Stimulated activated naive B cell treated with anti-CD40 and anti-IgM and Interleukin-4, amounts not matched to agents 10 μg/mL and 1 μg/mL and 100 μg/mL, for 72 hours (primary cell): ENCODE measurements around the gene PGM1.
"Not testable (repeated sequence)": the region's sequence is repeated elsewhere in the genome, so short reads cannot be mapped to it uniquely, and the experiment has no call there.

Experiments
- ATAC-seq, 2 donors: fragments of 150-1000 bp; cut with Tn5 transposase; replicated peaks; 2 replicates each; pipeline ENCODE4 v1.10.0; 2021; ENCODE audit warnings: moderate library complexity in 1 of 2
- DNase-seq: peaks from one replicate; pipeline ENCODE4 v3.0.0; 2021
- H3K27ac Mint-ChIP-seq: one replicate; pipeline ENCODE4 v1.8.0; 2022; ENCODE audit warnings: mild to moderate bottlenecking, mixed read lengths
- H3K27me3 Mint-ChIP-seq, 2 donors: one replicate each; pipeline ENCODE4 v1.8.0; 2022; ENCODE audit warnings: mixed read lengths in 2 of 2
- H3K36me3 Mint-ChIP-seq, 2 donors: one replicate each; pipeline ENCODE4 v1.8.0; 2022; ENCODE audit warnings: mixed read lengths in 2 of 2, mild to moderate bottlenecking in 1 of 2
- H3K4me1 Mint-ChIP-seq, 2 donors: one replicate each; pipeline ENCODE4 v1.8.0; 2022; ENCODE audit warnings: mixed read lengths in 2 of 2, mild to moderate bottlenecking in 1 of 2
- H3K4me3 Mint-ChIP-seq, 2 donors: one replicate each; pipeline ENCODE4 v1.8.0; 2022; ENCODE audit warnings: mild to moderate bottlenecking in 2 of 2, mixed read lengths in 2 of 2, moderate library complexity in 1 of 2
- H3K9me3 Mint-ChIP-seq, 2 donors: one replicate each; pipeline ENCODE4 v1.8.0; 2022; ENCODE audit warnings: mixed read lengths in 2 of 2, mild to moderate bottlenecking in 1 of 2

The PGM1 gene

GRCh38 chr1:63586326-63586725 is 6.9 kb upstream of the PGM1 start:
- H3K4me3 Mint-ChIP-seq, H3K9me3 Mint-ChIP-seq, H3K4me1 Mint-ChIP-seq, ATAC-seq, DNase-seq, H3K27me3 Mint-ChIP-seq, H3K27ac Mint-ChIP-seq, H3K36me3 Mint-ChIP-seq: not testable (repeated sequence)

GRCh38 chr1:63590166-63590560 is 3.0 kb upstream of the PGM1 start:
- no peak for DNase-seq
- no peak overlapping the region for H3K4me3 Mint-ChIP-seq
- no peaks in the 10 kb centered on the region for H3K27me3 Mint-ChIP-seq
- H3K4me1 Mint-ChIP-seq = no peaks in the 10 kb centered on the region
- H3K27ac Mint-ChIP-seq = no peak overlapping the region
- no peaks in the 10 kb centered on the region for H3K9me3 Mint-ChIP-seq
- H3K36me3 Mint-ChIP-seq = no peaks in the 10 kb centered on the region
- ATAC-seq = no peak

DNA sequence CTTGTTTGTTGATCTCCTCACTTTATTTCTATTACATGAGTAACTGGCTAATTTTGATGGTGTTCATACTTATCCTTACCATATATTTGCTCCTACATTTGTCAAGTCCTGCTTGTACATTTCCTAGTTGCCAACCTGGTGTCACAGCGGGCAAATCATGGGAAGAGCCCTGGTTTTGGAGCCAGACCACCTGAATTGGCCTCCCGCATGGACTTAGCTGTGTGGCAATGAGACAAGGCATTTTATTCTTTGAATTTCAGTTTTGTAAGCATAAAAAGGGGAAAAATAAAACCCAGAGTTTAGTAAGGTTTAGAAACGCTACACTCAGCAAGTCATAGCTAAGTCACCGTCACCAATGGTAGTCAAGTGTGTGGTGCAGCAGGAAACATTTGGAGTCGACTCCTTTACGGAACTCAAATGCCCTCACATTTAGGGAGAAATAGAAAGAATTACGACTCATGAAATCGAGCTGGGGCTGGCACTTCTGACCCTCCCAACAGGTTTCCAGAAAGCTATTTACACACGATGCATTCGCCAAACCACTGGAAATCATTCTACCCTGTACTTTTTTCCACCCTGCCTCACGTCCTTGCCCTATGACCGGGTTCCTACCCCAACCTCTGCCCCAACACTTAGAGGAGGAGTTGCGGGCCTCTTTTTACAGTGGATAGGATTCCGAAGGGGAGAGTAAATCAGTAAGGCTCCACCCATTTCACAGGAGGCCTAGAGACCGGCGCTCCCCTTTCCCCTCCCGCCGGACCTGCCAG is 492 bp upstream of the PGM1 start:
- Mint-ChIP-seq H3K27ac (peak overlapping the region; percentile 97), H3K4me3 (peak overlapping the region; percentile 93 to 97), H3K9me3 (no peaks in the 10 kb centered on the region), H3K36me3 (peaks cover 1 to 7% of the 10 kb centered on the region in 2 donors), H3K27me3 (no peaks in the 10 kb centered on the region), H3K4me1 (peaks cover 0 to 5% of the 10 kb centered on the region in 2 donors)
- DNase-seq (no peak), ATAC-seq (no peak)

DNA sequence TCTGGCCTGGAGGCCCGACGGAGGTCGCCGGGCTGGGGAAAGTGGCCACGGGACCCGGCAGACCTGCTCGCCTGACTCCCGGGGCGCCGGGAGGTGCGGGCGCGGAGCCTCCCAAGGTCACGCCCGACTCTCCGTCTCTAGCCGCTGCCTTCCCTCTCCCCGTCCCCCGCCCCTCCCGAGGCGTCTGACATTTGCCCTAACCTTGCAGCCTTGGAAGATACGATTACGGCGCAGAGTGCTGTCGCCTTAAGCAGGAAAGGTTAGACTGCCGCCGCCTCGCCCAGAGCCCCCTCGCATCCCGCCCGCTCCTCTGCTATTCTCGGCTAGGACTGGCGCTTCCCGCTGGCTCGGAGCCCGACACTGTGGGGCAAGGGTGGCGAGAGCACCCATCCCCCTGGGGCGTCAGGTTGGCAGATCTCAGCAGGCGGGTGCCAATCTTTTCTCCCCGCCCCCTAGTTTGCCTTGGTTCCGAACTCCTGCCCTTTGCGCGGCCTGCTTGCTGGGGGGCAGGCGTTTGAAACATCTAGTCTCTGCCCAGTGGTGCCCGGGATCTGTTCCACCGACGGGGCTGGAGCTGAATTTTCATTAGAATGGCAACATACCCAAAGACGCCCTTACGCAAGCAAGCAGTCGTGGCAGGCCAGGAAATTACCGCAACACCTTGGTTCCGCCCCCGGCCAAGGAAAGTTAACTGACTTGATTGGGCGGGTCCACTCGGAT is 835 bp downstream of the PGM1 start:
- Mint-ChIP-seq H3K36me3 (peaks cover 1 to 7% of the 10 kb centered on the region in 2 donors), H3K4me3 (peak overlapping the region; percentile 93 to 97), H3K9me3 (no peaks in the 10 kb centered on the region), H3K27me3 (no peaks in the 10 kb centered on the region), H3K4me1 (peaks cover 0 to 5% of the 10 kb centered on the region in 2 donors), H3K27ac (peak overlapping the region; percentile 97)
- peak; percentile 66 to 72 for ATAC-seq
- DNase-seq = peak; percentile 60

GRCh38 chr1:63595435-63595834 is 2.2 kb downstream of the PGM1 start:
- H3K36me3 Mint-ChIP-seq = peaks cover 4 to 11% of the 10 kb centered on the region in 2 donors
- H3K27me3 Mint-ChIP-seq = no peaks in the 10 kb centered on the region
- peaks cover 0 to 6% of the 10 kb centered on the region in 2 donors for H3K4me1 Mint-ChIP-seq
- no peak overlapping the region for H3K4me3 Mint-ChIP-seq
- H3K27ac Mint-ChIP-seq = no peak overlapping the region
- H3K9me3 Mint-ChIP-seq = no peaks in the 10 kb centered on the region
- ATAC-seq = no peak
- DNase-seq = no peak

GRCh38 chr1:63599799-63600198 is 6.6 kb downstream of the PGM1 start:
- DNase-seq = no peak
- no peak overlapping the region for H3K27ac Mint-ChIP-seq
- no peak for ATAC-seq
- H3K4me3 Mint-ChIP-seq = no peak overlapping the region
- no peaks in the 10 kb centered on the region for H3K27me3 Mint-ChIP-seq
- H3K4me1 Mint-ChIP-seq = peaks cover 6 to 15% of the 10 kb centered on the region in 2 donors
- peaks cover 9 to 21% of the 10 kb centered on the region in 2 donors for H3K36me3 Mint-ChIP-seq
- H3K9me3 Mint-ChIP-seq = no peaks in the 10 kb centered on the region

GRCh38 chr1:63600248-63600647 is 7.0 kb downstream of the PGM1 start:
- no peak for ATAC-seq
- DNase-seq = no peak
- peaks cover 9 to 21% of the 10 kb centered on the region in 2 donors for H3K36me3 Mint-ChIP-seq
- H3K9me3 Mint-ChIP-seq = no peaks in the 10 kb centered on the region
- no peak overlapping the region for H3K27ac Mint-ChIP-seq
- H3K27me3 Mint-ChIP-seq = no peaks in the 10 kb centered on the region
- no peak overlapping the region for H3K4me3 Mint-ChIP-seq
- peaks cover 6 to 15% of the 10 kb centered on the region in 2 donors for H3K4me1 Mint-ChIP-seq

- DNase-seq (no peak), ATAC-seq (no peak)
Observed at GRCh38 chr1:63601061-63601460, 7.8 kb downstream of the PGM1 start.

GRCh38 chr1:63601463-63601862 is 8.3 kb downstream of the PGM1 start:
- ATAC-seq = no peak
- H3K27ac Mint-ChIP-seq = no peak overlapping the region
- H3K4me3 Mint-ChIP-seq = no peak overlapping the region
- DNase-seq = no peak
- peaks cover 3 to 15% of the 10 kb centered on the region in 2 donors for H3K4me1 Mint-ChIP-seq
- H3K36me3 Mint-ChIP-seq = peaks cover 8 to 18% of the 10 kb centered on the region in 2 donors
- H3K9me3 Mint-ChIP-seq = no peaks in the 10 kb centered on the region
- no peaks in the 10 kb centered on the region for H3K27me3 Mint-ChIP-seq

More at GRCh38 chr1:63601061-63601460, 7.8 kb downstream of the PGM1 start:
- Mint-ChIP-seq H3K36me3 (peaks cover 8 to 18% of the 10 kb centered on the region in 2 donors), H3K4me1 (peaks cover 3 to 15% of the 10 kb centered on the region in 2 donors), H3K9me3 (no peaks in the 10 kb centered on the region), H3K4me3 (no peak overlapping the region), H3K27me3 (no peaks in the 10 kb centered on the region), H3K27ac (no peak overlapping the region)

GRCh38 chr1:63601912-63602311 is 8.7 kb downstream of the PGM1 start:
- Mint-ChIP-seq H3K27ac (no peak overlapping the region), H3K9me3 (no peaks in the 10 kb centered on the region), H3K4me1 (peaks cover 2 to 15% of the 10 kb centered on the region in 2 donors), H3K4me3 (no peak overlapping the region), H3K36me3 (peaks cover 8 to 17% of the 10 kb centered on the region in 2 donors), H3K27me3 (no peaks in the 10 kb centered on the region)
- DNase-seq (no peak), ATAC-seq (no peak)

DNA sequence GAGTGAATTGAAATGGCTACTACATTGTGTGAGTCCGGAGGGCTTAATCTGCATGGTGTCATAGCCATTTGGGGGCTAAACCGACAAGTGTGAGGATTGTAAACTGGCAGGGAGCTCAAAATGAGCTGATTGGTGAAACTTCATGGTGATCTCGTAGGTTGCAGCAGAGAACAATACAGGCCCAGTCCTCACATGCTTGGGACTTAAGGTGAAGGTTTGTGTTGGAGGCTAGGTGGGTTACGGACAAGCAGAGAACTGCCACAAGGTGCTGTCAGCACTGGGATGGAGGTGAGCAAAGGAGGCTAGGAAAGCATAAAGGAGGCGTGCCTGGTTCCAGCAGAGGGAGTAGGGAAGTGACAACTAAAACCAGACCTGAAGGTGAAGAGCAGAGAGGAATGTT is 9.4 kb downstream of the PGM1 start:
- Mint-ChIP-seq H3K4me1 (peaks cover 1 to 15% of the 10 kb centered on the region in 2 donors), H3K36me3 (peaks cover 8 to 19% of the 10 kb centered on the region in 2 donors)

DNA sequence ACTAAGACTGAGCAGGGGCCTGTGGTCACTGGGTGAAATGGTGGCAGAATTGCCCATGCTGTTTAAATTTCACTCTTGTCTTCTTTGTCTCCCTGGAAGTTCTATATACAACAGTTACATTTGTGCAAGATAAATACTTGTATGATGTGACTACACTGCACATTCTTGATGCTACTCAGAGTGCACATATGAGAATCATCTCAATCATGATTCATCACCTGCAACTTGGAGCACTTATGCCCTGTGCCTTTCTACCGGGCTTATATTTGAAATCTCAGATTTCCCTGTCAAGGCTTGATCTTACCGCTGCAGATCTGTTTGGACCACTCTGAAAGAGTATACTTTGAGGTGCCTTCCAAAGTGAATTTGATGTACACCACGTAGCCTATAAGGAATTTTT is 10.6 kb downstream of the PGM1 start:
- H3K27me3 Mint-ChIP-seq = no peaks in the 10 kb centered on the region
- H3K4me1 Mint-ChIP-seq = peaks cover 1 to 15% of the 10 kb centered on the region in 2 donors
- H3K36me3 Mint-ChIP-seq = peaks cover 8 to 19% of the 10 kb centered on the region in 2 donors
- H3K4me3 Mint-ChIP-seq = no peak overlapping the region
- H3K9me3 Mint-ChIP-seq = no peaks in the 10 kb centered on the region
- ATAC-seq = no peak
- no peak overlapping the region for H3K27ac Mint-ChIP-seq
- DNase-seq = no peak

More for the DNA sequence above, 9.4 kb downstream of the PGM1 start:
- DNase-seq = no peak
- Mint-ChIP-seq H3K4me3 (no peak overlapping the region), H3K27me3 (no peaks in the 10 kb centered on the region), H3K27ac (no peak overlapping the region), H3K9me3 (no peaks in the 10 kb centered on the region)
- ATAC-seq = no peak

- H3K36me3 Mint-ChIP-seq = peaks cover 5 to 14% of the 10 kb centered on the region in 2 donors
- H3K9me3 Mint-ChIP-seq = no peaks in the 10 kb centered on the region
- no peaks in the 10 kb centered on the region for H3K27me3 Mint-ChIP-seq
- H3K27ac Mint-ChIP-seq = no peak overlapping the region
- no peak for ATAC-seq
- DNase-seq = no peak
- no peak overlapping the region for H3K4me3 Mint-ChIP-seq
- H3K4me1 Mint-ChIP-seq = peaks cover 0 to 15% of the 10 kb centered on the region in 2 donors
Observed at GRCh38 chr1:63607322-63607721, 14.1 kb downstream of the PGM1 start.

- no peak overlapping the region for H3K27ac Mint-ChIP-seq
- DNase-seq = no peak
- H3K27me3 Mint-ChIP-seq = no peaks in the 10 kb centered on the region
- H3K9me3 Mint-ChIP-seq = no peaks in the 10 kb centered on the region
- no peak for ATAC-seq
- peaks cover 0 to 11% of the 10 kb centered on the region in 2 donors for H3K4me1 Mint-ChIP-seq
- no peak overlapping the region for H3K4me3 Mint-ChIP-seq
- H3K36me3 Mint-ChIP-seq = peaks cover 3 to 4% of the 10 kb centered on the region in 2 donors
Observed at GRCh38 chr1:63611231-63611630, 18.0 kb downstream of the PGM1 start.

DNA sequence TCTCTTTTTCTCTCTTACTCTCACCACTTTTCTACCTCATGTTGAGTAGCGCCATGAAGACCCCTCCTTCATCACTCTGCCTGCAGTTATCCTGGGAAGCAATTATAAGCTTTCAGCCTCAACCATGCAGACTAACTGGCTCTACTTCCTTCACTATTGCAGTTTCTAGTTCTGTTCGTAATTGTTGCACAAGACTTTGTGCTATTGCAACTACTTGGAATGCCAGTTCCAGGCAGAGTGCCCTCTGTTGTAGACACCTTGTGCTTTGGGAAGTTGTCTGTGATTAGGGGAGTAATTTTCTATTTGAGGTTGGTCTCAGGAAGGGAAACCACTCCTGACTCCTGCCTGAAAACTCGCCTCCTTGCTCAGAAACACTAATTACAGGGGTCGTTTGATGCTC is 19.4 kb downstream of the PGM1 start:
- H3K27ac Mint-ChIP-seq = no peak overlapping the region

More for the DNA sequence above, 19.4 kb downstream of the PGM1 start:
- H3K9me3 Mint-ChIP-seq = no peaks in the 10 kb centered on the region
- DNase-seq (no peak), ATAC-seq (no peak)
- H3K27me3 Mint-ChIP-seq = no peaks in the 10 kb centered on the region
- H3K36me3 Mint-ChIP-seq = peaks cover 0 to 3% of the 10 kb centered on the region in 2 donors
- H3K4me1 Mint-ChIP-seq = peaks cover 0 to 11% of the 10 kb centered on the region in 2 donors
- no peak overlapping the region for H3K4me3 Mint-ChIP-seq
